ENCODE results near the gene SUPT7L. TPM values are rescaled to one million over a fixed set of nuclear protein-coding genes. Genes with fewer than 3 reads are reported as not detected.
A peak's percentile ranks its signal among the peaks of the same experiment; 100 is the strongest.

SUPT7L gene
- total RNA-seq, result 10 to 100 TPM; 16.1 to 25.0 TPM

GRCh38 chr2:27663285-27664153 is at the start of gene SUPT7L, which contains the start of gene SLC4A1AP:
Gene SUPT7L (minus strand): TSS chr2:27663614. CDS start chr2:27662192, 1,422 bp downstream.
Gene SLC4A1AP (plus strand): TSS chr2:27663889. CDS start chr2:27663915, 26 bp downstream.
- peak; percentile 76 for DNase-seq (ENCODE audit: low spot score)
- TF ChIP-seq CTCF (IDR thresholded peaks at IDR 0.05), result peak in 1 of 2 donors; percentile 12
- H3K27me3 ChIP-seq, result no peaks in the 10 kb centered on the region
- peaks cover 43% of the 10 kb centered on the region for H3K36me3 ChIP-seq
- peak within 1 kb of the TSS; percentile 84 to 92 for H3K27ac ChIP-seq
- peaks cover 3 to 33% of the 10 kb centered on the region in 2 donors for H3K4me1 ChIP-seq
- H3K4me3 ChIP-seq, result peak within 1 kb of the TSS; percentile 75 to 80
- no peaks in the 10 kb centered on the region for H3K9me3 ChIP-seq

- TF ChIP-seq CTCF (IDR thresholded peaks at IDR 0.05), result no peak
- no peak overlapping the region for H3K4me3 ChIP-seq
- H3K4me1 ChIP-seq, result peaks cover 0 to 50% of the 10 kb centered on the region in 2 donors
- H3K36me3 ChIP-seq, result no peaks in the 10 kb centered on the region
- no peaks in the 10 kb centered on the region for H3K27me3 ChIP-seq
- DNase-seq (ENCODE audit: low spot score), result peak; percentile 23
- H3K9me3 ChIP-seq, result no peaks in the 10 kb centered on the region
- H3K27ac ChIP-seq, result peak overlapping the region; percentile 95 to 98
These were observed 49.8 kb upstream of the SUPT7L start for GRCh38 chr2:27713201-27713600.

GRCh38 chr2:27712522-27712921 is 49.1 kb upstream of the SUPT7L start:
- no peak for DNase-seq (ENCODE audit: low spot score)
- Histone ChIP-seq H3K36me3 (no peaks in the 10 kb centered on the region), H3K9me3 (no peaks in the 10 kb centered on the region), H3K4me1 (peaks cover 0 to 55% of the 10 kb centered on the region in 2 donors), H3K27ac (peak overlapping the region in 1 of 2 donors; percentile 20), H3K27me3 (no peaks in the 10 kb centered on the region), H3K4me3 (no peak overlapping the region)
- no peak for TF ChIP-seq CTCF (IDR thresholded peaks at IDR 0.05)

GRCh38 chr2:27711804-27712203 is 48.4 kb upstream of the SUPT7L start:
- Histone ChIP-seq H3K4me3 (no peak overlapping the region), H3K36me3 (no peaks in the 10 kb centered on the region), H3K27ac (peak overlapping the region; percentile 22 to 37), H3K9me3 (no peaks in the 10 kb centered on the region), H3K4me1 (peaks cover 0 to 53% of the 10 kb centered on the region in 2 donors), H3K27me3 (no peaks in the 10 kb centered on the region)
- no peak for DNase-seq (ENCODE audit: low spot score)
- TF ChIP-seq CTCF (IDR thresholded peaks at IDR 0.05), result no peak

- TF ChIP-seq CTCF (IDR thresholded peaks at IDR 0.05), result no peak
- DNase-seq (ENCODE audit: low spot score), result peak; percentile 56
- no peak overlapping the region for H3K4me3 ChIP-seq
- no peaks in the 10 kb centered on the region for H3K36me3 ChIP-seq
- peak overlapping the region; percentile 81 to 84 for H3K27ac ChIP-seq
- no peaks in the 10 kb centered on the region for H3K9me3 ChIP-seq
- peaks cover 0 to 53% of the 10 kb centered on the region in 2 donors for H3K4me1 ChIP-seq
- H3K27me3 ChIP-seq, result no peaks in the 10 kb centered on the region
These were observed 47.4 kb upstream of the SUPT7L start for GRCh38 chr2:27710640-27711430.
